Karpas-422 (cell line): ENCODE measurements around the gene ABCA1. TPM values are rescaled to one million over a fixed set of nuclear protein-coding genes. Genes with fewer than 3 reads are reported as not detected.
"Not testable (repeated sequence)": the region's sequence is repeated elsewhere in the genome, so short reads cannot be mapped to it uniquely, and the experiment has no call there.

ENCODE experiments used
- DNase-seq: peaks from one replicate; pipeline ENCODE4 v3.0.0-alpha.2; 2015
- H2AFZ ChIP-seq: fragments of 200-600 bp; sonication (generic); 2 replicates; pipeline ENCODE4 v1.6.1; 2014; ENCODE audit warnings: antibody characterized with exemption, low read length, mixed read lengths
- H3K27ac ChIP-seq: fragments of 200-600 bp; sonication (generic); 2 replicates; pipeline ENCODE4 v1.5.1; 2014; ENCODE audit warnings: mild to moderate bottlenecking, low read length, moderate library complexity
- H3K27me3 ChIP-seq: fragments of 200-600 bp; sonication (generic); 2 replicates; pipeline ENCODE4 v1.6.1; 2014; ENCODE audit warnings: low read length, mixed read lengths
- H3K36me3 ChIP-seq: fragments of 200-600 bp; sonication (generic); 2 replicates; pipeline ENCODE4 v1.6.1; 2014; ENCODE audit warnings: low read length, mixed read lengths; ENCODE audit not compliant: insufficient read depth
- H3K4me1 ChIP-seq: fragments of 200-600 bp; sonication (generic); 2 replicates; pipeline ENCODE4 v1.6.1; 2014; ENCODE audit warnings: mild to moderate bottlenecking, low read length, mixed read lengths
- H3K4me2 ChIP-seq: fragments of 200-600 bp; sonication (generic); 2 replicates; pipeline ENCODE4 v1.6.1; 2014; ENCODE audit warnings: low read length, low read depth, mild to moderate bottlenecking; ENCODE audit not compliant: poor library complexity, severe bottlenecking
- H3K4me3 ChIP-seq: fragments of 200-600 bp; sonication (generic); 2 replicates; pipeline ENCODE4 v1.5.1; 2014; ENCODE audit warnings: mild to moderate bottlenecking, antibody characterized with exemption, low read length, mixed read lengths
- H3K79me2 ChIP-seq: fragments of 200-600 bp; sonication (generic); 2 replicates; pipeline ENCODE4 v1.6.1; 2014; ENCODE audit warnings: mild to moderate bottlenecking, low read length, mixed read lengths
- H3K9ac ChIP-seq: fragments of 200-600 bp; sonication (generic); 2 replicates; pipeline ENCODE4 v1.6.0; 2014; ENCODE audit warnings: low read length
- H3K9me2 ChIP-seq: fragments of 200-600 bp; sonication (generic), shearing (Covaris generic); replicated peaks from 2 replicates; pipeline ENCODE4 v1.6.0; 2014; ENCODE audit warnings: mild to moderate bottlenecking, low read length, moderate library complexity; ENCODE audit not compliant: insufficient read depth
- H3K9me3 ChIP-seq: fragments of 300-700, 200-600 bp; sonication (generic); 2 replicates; pipeline ENCODE4 v1.6.1; 2014; ENCODE audit warnings: low read length, mixed read lengths
- H4K20me1 ChIP-seq: fragments of 200-600 bp; sonication (generic); 2 replicates; pipeline ENCODE4 v1.6.1; 2014; ENCODE audit warnings: mild to moderate bottlenecking, antibody characterized with exemption, low read length, low read depth; ENCODE audit not compliant: insufficient read depth
- total RNA-seq: library from RNA; depleted of rRNA; stranded (reverse); fragments of >200 nt; shearing (Covaris generic); gene quantifications from 2 replicates; pipeline ENCODE4 v1.2.3, GENCODE V29; 2014; ENCODE audit warnings: low replicate concordance

ABCA1 gene
- total RNA-seq, 1 experiment from 2014 or later: 4.7 TPM

DNA sequence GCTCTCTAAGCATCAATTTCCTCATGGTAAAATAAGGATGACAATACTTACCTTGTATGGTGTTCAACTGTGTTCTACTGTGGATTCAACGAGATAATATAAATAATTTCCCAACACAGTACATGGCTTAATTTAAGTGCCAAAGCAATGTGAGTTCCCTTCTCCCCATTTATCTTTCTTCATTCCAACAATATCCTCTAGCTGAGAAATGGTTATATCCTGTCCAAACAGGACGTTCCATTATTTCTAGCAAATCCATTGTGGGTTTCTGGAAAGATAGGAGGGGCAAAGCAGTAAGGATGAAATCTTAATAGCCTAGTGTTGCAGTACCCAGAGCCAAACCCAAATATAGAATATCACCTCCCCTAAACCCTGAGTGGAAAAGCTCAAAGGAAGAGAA is 22.0 kb downstream of the ABCA1 start:
- Histone ChIP-seq H3K4me3 (no peak overlapping the region), H3K79me2 (no peaks in the 10 kb centered on the region), H3K27ac (no peak overlapping the region), H3K36me3 (no peaks in the 10 kb centered on the region), H2AFZ (no peak overlapping the region), H3K9me3 (no peaks in the 10 kb centered on the region), H4K20me1 (no peaks in the 10 kb centered on the region), H3K9ac (no peak overlapping the region), H3K27me3 (no peaks in the 10 kb centered on the region), H3K4me2 (no peak overlapping the region), H3K4me1 (peaks cover 26% of the 10 kb centered on the region), H3K9me2 (no peaks in the 10 kb centered on the region)
- DNase-seq: no peak

GRCh38 chr9:104905153-104905901 is 22.6 kb downstream of the ABCA1 start:
- Histone ChIP-seq H4K20me1 (no peaks in the 10 kb centered on the region), H3K27ac (no peak overlapping the region), H3K4me2 (no peak overlapping the region), H3K79me2 (no peaks in the 10 kb centered on the region), H2AFZ (no peak overlapping the region), H3K27me3 (no peaks in the 10 kb centered on the region), H3K4me1 (peaks cover 26% of the 10 kb centered on the region), H3K9me2 (no peaks in the 10 kb centered on the region), H3K9me3 (no peaks in the 10 kb centered on the region), H3K4me3 (no peak overlapping the region), H3K36me3 (no peaks in the 10 kb centered on the region), H3K9ac (no peak overlapping the region)
- no peak for DNase-seq

GRCh38 chr9:104903609-104904008 is 24.3 kb downstream of the ABCA1 start:
- Histone ChIP-seq H3K27me3 (no peaks in the 10 kb centered on the region), H3K9me3 (no peaks in the 10 kb centered on the region), H3K27ac (no peak overlapping the region), H3K4me2 (no peak overlapping the region), H3K4me3 (no peak overlapping the region), H3K79me2 (no peaks in the 10 kb centered on the region), H3K36me3 (no peaks in the 10 kb centered on the region), H3K9me2 (no peaks in the 10 kb centered on the region), H3K9ac (no peak overlapping the region), H4K20me1 (no peaks in the 10 kb centered on the region), H2AFZ (no peak overlapping the region), H3K4me1 (peaks cover 18% of the 10 kb centered on the region)
- no peak for DNase-seq

GRCh38 chr9:104900871-104901270 is 27.1 kb downstream of the ABCA1 start:
- no peaks in the 10 kb centered on the region for H3K9me2 ChIP-seq
- no peaks in the 10 kb centered on the region for H3K27me3 ChIP-seq
- H3K79me2 ChIP-seq: no peaks in the 10 kb centered on the region
- peaks cover 6% of the 10 kb centered on the region for H3K4me1 ChIP-seq
- H3K36me3 ChIP-seq: no peaks in the 10 kb centered on the region
- no peak for DNase-seq
- H4K20me1 ChIP-seq: no peaks in the 10 kb centered on the region
- H3K4me2 ChIP-seq: no peak overlapping the region
- H3K9ac ChIP-seq: no peak overlapping the region
- H3K4me3 ChIP-seq: no peak overlapping the region
- H3K27ac ChIP-seq: no peak overlapping the region
- no peaks in the 10 kb centered on the region for H3K9me3 ChIP-seq
- H2AFZ ChIP-seq: no peak overlapping the region

GRCh38 chr9:104900324-104900723 is 27.6 kb downstream of the ABCA1 start:
- Histone ChIP-seq H4K20me1 (no peaks in the 10 kb centered on the region), H3K9me3 (no peaks in the 10 kb centered on the region), H3K9me2 (no peaks in the 10 kb centered on the region), H3K4me2 (no peak overlapping the region), H3K4me1 (peaks cover 10% of the 10 kb centered on the region), H3K4me3 (no peak overlapping the region), H3K79me2 (no peaks in the 10 kb centered on the region), H3K36me3 (no peaks in the 10 kb centered on the region), H2AFZ (no peak overlapping the region), H3K27ac (no peak overlapping the region), H3K9ac (no peak overlapping the region), H3K27me3 (no peaks in the 10 kb centered on the region)
- DNase-seq: no peak

GRCh38 chr9:104899759-104900247 is 28.2 kb downstream of the ABCA1 start:
- no peak overlapping the region for H3K9ac ChIP-seq
- no peak overlapping the region for H2AFZ ChIP-seq
- no peaks in the 10 kb centered on the region for H3K9me3 ChIP-seq
- H3K9me2 ChIP-seq: no peaks in the 10 kb centered on the region
- H3K4me2 ChIP-seq: no peak overlapping the region
- no peaks in the 10 kb centered on the region for H3K36me3 ChIP-seq
- H3K79me2 ChIP-seq: no peaks in the 10 kb centered on the region
- H4K20me1 ChIP-seq: no peaks in the 10 kb centered on the region
- no peak overlapping the region for H3K4me3 ChIP-seq
- DNase-seq: no peak
- no peak overlapping the region for H3K27ac ChIP-seq
- H3K27me3 ChIP-seq: no peaks in the 10 kb centered on the region
- H3K4me1 ChIP-seq: peaks cover 10% of the 10 kb centered on the region

- H3K36me3 ChIP-seq, H3K9me3 ChIP-seq, DNase-seq, H2AFZ ChIP-seq, H4K20me1 ChIP-seq, H3K4me3 ChIP-seq, H3K4me1 ChIP-seq, H3K27ac ChIP-seq, H3K4me2 ChIP-seq, H3K9ac ChIP-seq, H3K9me2 ChIP-seq, H3K79me2 ChIP-seq, H3K27me3 ChIP-seq: not testable (repeated sequence)
These were observed 29.6 kb downstream of the ABCA1 start for GRCh38 chr9:104898376-104898775.

GRCh38 chr9:104896131-104896530 is 31.8 kb downstream of the ABCA1 start:
- Histone ChIP-seq H3K27me3 (no peaks in the 10 kb centered on the region), H3K4me1 (peaks cover 21% of the 10 kb centered on the region), H3K4me2 (peak overlapping the region; percentile 17), H3K79me2 (no peaks in the 10 kb centered on the region), H3K9me3 (no peaks in the 10 kb centered on the region), H4K20me1 (no peaks in the 10 kb centered on the region), H3K36me3 (no peaks in the 10 kb centered on the region), H3K27ac (no peak overlapping the region), H3K4me3 (no peak overlapping the region), H2AFZ (0 out of 2 replicates have a peak overlapping the region, but pooled peaks have one; percentile 12), H3K9me2 (no peaks in the 10 kb centered on the region), H3K9ac (no peak overlapping the region)
- no peak for DNase-seq
